Activated CD4-positive, alpha-beta memory T cell treated with anti-CD3 and anti-CD28 coated beads for 36 hours (primary cell): ENCODE results near the gene NLRP13. TPM values are rescaled to one million over a fixed set of nuclear protein-coding genes. Genes with fewer than 3 reads are reported as not detected.

Experiments
- total RNA-seq, 2 experiments: library from RNA; stranded (reverse); gene quantifications; one replicate each; pipeline ENCODE4 v1.2.3, GENCODE V29; 2021

Gene NLRP13
- total RNA-seq, 2 experiments from 2014 or later = not detected

Other genes starting within 250 kb of the NLRP13 start
- gene NLRP9, start 193.9 kb downstream of the NLRP13 start, total RNA-seq = not detected
- not detected for gene RFPL4A, start 173.2 kb downstream of the NLRP13 start, total RNA-seq
- gene RFPL4AL1, start 163.2 kb downstream of the NLRP13 start, total RNA-seq = not detected
- not detected for gene NLRP11, start 100.3 kb downstream of the NLRP13 start, total RNA-seq
- gene NLRP4, start 95.8 kb downstream of the NLRP13 start, total RNA-seq = not detected
- gene NLRP8, start 15.5 kb upstream of the NLRP13 start, total RNA-seq = not detected
- gene NLRP5, start 54.4 kb upstream of the NLRP13 start, total RNA-seq = not detected
- 10 to 100 TPM; 25.3 to 25.5 TPM for gene ZNF787, start 189.0 kb upstream of the NLRP13 start, total RNA-seq
- 10 to 100 TPM; 23.1 to 26.1 TPM for gene ZNF444, start 209.0 kb upstream of the NLRP13 start, total RNA-seq
- gene GALP, start 243.7 kb upstream of the NLRP13 start, total RNA-seq = not detected